CD4-positive, CD25-positive, alpha-beta regulatory T cell (primary cell): Measurements from ENCODE around the gene OR1L4. TPM values are rescaled to one million over a fixed set of nuclear protein-coding genes. Genes with fewer than 3 reads are reported as not detected.
A peak's percentile ranks its signal among the peaks of the same experiment; 100 is the strongest.

Source experiments
- ATAC-seq, 2 donors: fragments of 150-1000 bp; cut with Tn5 transposase; one replicate each; pipeline ENCODE4 v1.10.0; 2021; ENCODE audit warnings: low read depth in 2 of 2, moderate number of reproducible peaks in 2 of 2, moderate library complexity in 1 of 2
- DNase-seq, 3 donors: peaks; one replicate each; pipeline versions ENCODE4 v3.0.0 to v3.0.0-alpha.2; 2012 to 2022; ENCODE audit warnings: mixed read lengths in 1 of 3
- H3K27ac ChIP-seq: one replicate; pipeline ENCODE4 v1.7.0; 2013; ENCODE audit warnings: mild to moderate bottlenecking, low read length; ENCODE audit not compliant: insufficient read depth, poor library complexity, severe bottlenecking
- H3K27me3 ChIP-seq: one replicate; pipeline ENCODE4 v1.7.0; 2013; ENCODE audit warnings: low read length; ENCODE audit not compliant: control insufficient read depth, insufficient read depth
- H3K36me3 ChIP-seq: one replicate; pipeline ENCODE4 v1.7.0; 2013; ENCODE audit warnings: mild to moderate bottlenecking, low read length, moderate library complexity; ENCODE audit not compliant: control insufficient read depth, insufficient read depth
- H3K4me1 ChIP-seq: 2 replicates; pipeline ENCODE4 v1.7.0; 2013; ENCODE audit warnings: mild to moderate bottlenecking, low read length; ENCODE audit not compliant: insufficient read depth, control insufficient read depth, poor library complexity, severe bottlenecking
- H3K4me3 ChIP-seq: one replicate; pipeline ENCODE4 v1.7.0; 2013; ENCODE audit warnings: low read depth, mild to moderate bottlenecking, low read length, moderate library complexity
- H3K9me3 ChIP-seq, 2 experiments: 1 replicate in 1 of 2; 2 replicates in 1 of 2; pipeline ENCODE4 v1.7.0; 2013; ENCODE audit warnings: low read length in 2 of 2, mild to moderate bottlenecking in 1 of 2, moderate library complexity in 1 of 2; ENCODE audit not compliant: control insufficient read depth in 2 of 2
- H3K27ac Mint-ChIP-seq, 3 donors: one replicate each; pipeline ENCODE4 v1.8.0; 2020 to 2022; ENCODE audit warnings: mild to moderate bottlenecking in 3 of 3, mixed read lengths in 3 of 3, moderate library complexity in 2 of 3
- H3K27me3 Mint-ChIP-seq: one replicate; pipeline ENCODE4 v1.8.0; 2022; ENCODE audit warnings: mild to moderate bottlenecking, mixed read lengths
- H3K36me3 Mint-ChIP-seq: one replicate; pipeline ENCODE4 v1.8.0; 2020; ENCODE audit warnings: mixed read lengths
- H3K4me1 Mint-ChIP-seq, 4 donors: one replicate each; pipeline ENCODE4 v1.8.0; 2020 to 2022; ENCODE audit warnings: mixed read lengths in 4 of 4, mild to moderate bottlenecking in 1 of 4
- H3K4me3 Mint-ChIP-seq, 4 donors: one replicate each; pipeline ENCODE4 v1.8.0; 2020 to 2022; ENCODE audit warnings: mild to moderate bottlenecking in 4 of 4, mixed read lengths in 4 of 4, moderate library complexity in 3 of 4
- H3K9me3 Mint-ChIP-seq, 7 donors: one replicate each; pipeline ENCODE4 v1.8.0; 2020 to 2022; ENCODE audit warnings: mixed read lengths in 7 of 7, mild to moderate bottlenecking in 3 of 7, moderate library complexity in 2 of 7
- polyA plus RNA-seq, 4 donors: library from polyadenylated mRNA; unstranded; fragments of 300-500 nt; fragmentation: Illumina TruSeq; gene quantifications; one replicate each; pipeline ENCODE4 v1.2.3, GENCODE V29; 2021
- total RNA-seq: library from RNA; stranded (reverse); gene quantifications from one replicate; pipeline ENCODE4 v1.2.3, GENCODE V29; 2022

The OR1L4 gene
- total RNA-seq (not detected), polyA plus RNA-seq (not detected)

- peaks cover 4 to 71% (median 23%) of the 10 kb centered on the region in 7 donors for H3K9me3 Mint-ChIP-seq
Observed at GRCh38 chr9:122723690-122724089, at the start of gene OR1L4. Gene OR1L4, plus strand, starts transcription at chr9:122723990. Its CDS starts 0 bp downstream, at chr9:122723990.

GRCh38 chr9:122684851-122685250 lies 38.9 kb upstream of the OR1L4 start:
- Mint-ChIP-seq H3K4me1 (no peaks in the 10 kb centered on the region), H3K27ac (no peak overlapping the region), H3K4me3 (no peak overlapping the region), H3K9me3 (peaks cover 0 to 52% (median 16%) of the 10 kb centered on the region in 7 donors), H3K36me3 (no peaks in the 10 kb centered on the region), H3K27me3 (no peaks in the 10 kb centered on the region)
- no peaks in the 10 kb centered on the region for H3K27me3 ChIP-seq
- H3K27ac ChIP-seq, result no peak overlapping the region
- no peaks in the 10 kb centered on the region for H3K36me3 ChIP-seq
- H3K4me3 ChIP-seq, result no peak overlapping the region
- ATAC-seq (no peak), DNase-seq (no peak)
- peaks cover 4 to 7% of the 10 kb centered on the region in 2 experiments for H3K9me3 ChIP-seq
- no peaks in the 10 kb centered on the region for H3K4me1 ChIP-seq

More at GRCh38 chr9:122723690-122724089, at the start of gene OR1L4:
- Mint-ChIP-seq H3K4me3 (no peak within 1 kb of the TSS), H3K4me1 (no peaks in the 10 kb centered on the region), H3K36me3 (no peaks in the 10 kb centered on the region), H3K27me3 (no peaks in the 10 kb centered on the region), H3K27ac (no peak within 1 kb of the TSS)
- no peaks in the 10 kb centered on the region for H3K36me3 ChIP-seq
- ATAC-seq (no peak), DNase-seq (no peak)
- H3K4me1 ChIP-seq, result no peaks in the 10 kb centered on the region
- H3K27me3 ChIP-seq, result no peaks in the 10 kb centered on the region
- H3K27ac ChIP-seq, result no peak within 1 kb of the TSS
- H3K4me3 ChIP-seq, result no peak within 1 kb of the TSS
- peaks cover 44 to 53% of the 10 kb centered on the region in 2 experiments for H3K9me3 ChIP-seq

GRCh38 chr9:122695696-122696095 lies 28.1 kb upstream of the OR1L4 start:
- H3K36me3 ChIP-seq, result no peaks in the 10 kb centered on the region
- H3K27ac ChIP-seq, result no peak overlapping the region
- Mint-ChIP-seq H3K4me3 (no peak overlapping the region), H3K9me3 (peaks cover 2 to 24% (median 6%) of the 10 kb centered on the region in 7 donors), H3K4me1 (no peaks in the 10 kb centered on the region), H3K36me3 (no peaks in the 10 kb centered on the region), H3K27ac (no peak overlapping the region), H3K27me3 (peaks cover 4% of the 10 kb centered on the region)
- peaks cover 8 to 10% of the 10 kb centered on the region in 2 experiments for H3K9me3 ChIP-seq
- no peak for ATAC-seq
- no peaks in the 10 kb centered on the region for H3K27me3 ChIP-seq
- no peaks in the 10 kb centered on the region for H3K4me1 ChIP-seq
- no peak overlapping the region for H3K4me3 ChIP-seq
- no peak for DNase-seq

- Histone ChIP-seq H3K9me3 (peaks cover 13% of the 10 kb centered on the region in 2 experiments), H3K27me3 (no peaks in the 10 kb centered on the region), H3K27ac (no peak overlapping the region), H3K36me3 (no peaks in the 10 kb centered on the region), H3K4me3 (no peak overlapping the region), H3K4me1 (no peaks in the 10 kb centered on the region)
- Mint-ChIP-seq H3K36me3 (peaks cover 5% of the 10 kb centered on the region), H3K27me3 (no peaks in the 10 kb centered on the region), H3K4me3 (no peak overlapping the region), H3K4me1 (no peaks in the 10 kb centered on the region), H3K9me3 (peaks cover 4 to 65% (median 19%) of the 10 kb centered on the region in 7 donors), H3K27ac (no peak overlapping the region)
- DNase-seq, result no peak
- ATAC-seq, result no peak
Observed at GRCh38 chr9:122718038-122718437, 5.8 kb upstream of the OR1L4 start.

GRCh38 chr9:122719218-122719617 lies 4.6 kb upstream of the OR1L4 start:
- H3K36me3 Mint-ChIP-seq, result no peaks in the 10 kb centered on the region
- H3K9me3 Mint-ChIP-seq, result peaks cover 4 to 66% (median 19%) of the 10 kb centered on the region in 7 donors
- DNase-seq, result no peak
- H3K4me3 Mint-ChIP-seq, result no peak overlapping the region
- H3K27ac ChIP-seq, result no peak overlapping the region
- H3K4me1 ChIP-seq, result no peaks in the 10 kb centered on the region
- H3K36me3 ChIP-seq, result no peaks in the 10 kb centered on the region
- H3K4me1 Mint-ChIP-seq, result no peaks in the 10 kb centered on the region
- peak overlapping the region in 1 of 3 donors; percentile 53 for H3K27ac Mint-ChIP-seq
- no peak overlapping the region for H3K4me3 ChIP-seq
- ATAC-seq, result no peak
- H3K9me3 ChIP-seq, result peaks cover 21 to 22% of the 10 kb centered on the region in 2 experiments
- no peaks in the 10 kb centered on the region for H3K27me3 Mint-ChIP-seq
- no peaks in the 10 kb centered on the region for H3K27me3 ChIP-seq

- H3K27me3 Mint-ChIP-seq, result no peaks in the 10 kb centered on the region
- Histone ChIP-seq H3K36me3 (no peaks in the 10 kb centered on the region), H3K4me1 (no peaks in the 10 kb centered on the region), H3K27me3 (no peaks in the 10 kb centered on the region), H3K4me3 (no peak within 1 kb of the TSS), H3K27ac (no peak within 1 kb of the TSS), H3K9me3 (peaks cover 0 to 2% of the 10 kb centered on the region in 2 experiments)
- H3K27ac Mint-ChIP-seq, result no peak within 1 kb of the TSS
- H3K4me1 Mint-ChIP-seq, result no peaks in the 10 kb centered on the region
- H3K36me3 Mint-ChIP-seq, result peaks cover 5% of the 10 kb centered on the region
- ATAC-seq (no peak), DNase-seq (no peak)
- no peak within 1 kb of the TSS for H3K4me3 Mint-ChIP-seq
- peaks cover 0 to 21% (median 8%) of the 10 kb centered on the region in 7 donors for H3K9me3 Mint-ChIP-seq
Observed at GRCh38 chr9:122742003-122742402, 18.2 kb downstream of the OR1L4 start, which contains the start of gene OR1L6. Gene OR1L6, plus strand, starts transcription at chr9:122742303. Its CDS starts 7,545 bp downstream, at chr9:122749848.

- H3K4me1 Mint-ChIP-seq, result no peaks in the 10 kb centered on the region
- H3K36me3 Mint-ChIP-seq, result no peaks in the 10 kb centered on the region
- Histone ChIP-seq H3K4me1 (no peaks in the 10 kb centered on the region), H3K36me3 (no peaks in the 10 kb centered on the region), H3K27me3 (peaks cover 2% of the 10 kb centered on the region), H3K9me3 (peaks cover 15% of the 10 kb centered on the region in 2 experiments), H3K27ac (no peak overlapping the region), H3K4me3 (no peak overlapping the region)
- H3K27ac Mint-ChIP-seq, result no peak overlapping the region
- no peak for DNase-seq
- H3K4me3 Mint-ChIP-seq, result no peak overlapping the region
- peaks cover 8% of the 10 kb centered on the region for H3K27me3 Mint-ChIP-seq
- ATAC-seq, result no peak
- peaks cover 4 to 36% (median 17%) of the 10 kb centered on the region in 7 donors for H3K9me3 Mint-ChIP-seq
Observed at GRCh38 chr9:122754825-122755224, 31.0 kb downstream of the OR1L4 start.

GRCh38 chr9:122767817-122768216 lies 44.0 kb downstream of the OR1L4 start:
- peaks cover 6 to 20% of the 10 kb centered on the region in 2 experiments for H3K9me3 ChIP-seq
- Mint-ChIP-seq H3K36me3 (peaks cover 6% of the 10 kb centered on the region), H3K9me3 (peaks cover 0 to 49% (median 11%) of the 10 kb centered on the region in 7 donors), H3K4me3 (no peak overlapping the region), H3K4me1 (no peaks in the 10 kb centered on the region), H3K27me3 (peaks cover 13% of the 10 kb centered on the region), H3K27ac (no peak overlapping the region)
- no peak overlapping the region for H3K4me3 ChIP-seq
- H3K4me1 ChIP-seq, result no peaks in the 10 kb centered on the region
- no peaks in the 10 kb centered on the region for H3K27me3 ChIP-seq
- ATAC-seq, result no peak
- H3K36me3 ChIP-seq, result no peaks in the 10 kb centered on the region
- no peak for DNase-seq
- H3K27ac ChIP-seq, result no peak overlapping the region
